ENCODE measurements around the gene RIN3. TPM values are rescaled to one million over a fixed set of nuclear protein-coding genes. Genes with fewer than 3 reads are reported as not detected.

Gene RIN3
- total RNA-seq, 3 donors from 2014 or later (not counting 1 experiment from before 2014, with no cell fraction given), result 248 to 289 (median 282) TPM

GRCh38 chr14:92659765-92660561 lies 146.4 kb downstream of the RIN3 start:
- H3K9me3 ChIP-seq (ENCODE audit: control insufficient read depth, insufficient read depth, low read length), result no peaks in the 10 kb centered on the region
- no peak overlapping the region for H3K4me3 ChIP-seq (ENCODE audit: low read length)
- TF ChIP-seq CTCF (IDR thresholded peaks at IDR 0.05), result no peak
- Mint-ChIP-seq H3K4me1 (peaks cover 87 to 94% of the 10 kb centered on the region in 2 donors), H3K27ac (peak overlapping the region; percentile 96 to 99), H3K4me3 (peak overlapping the region; percentile 9), H3K27me3 (ENCODE audit: low read depth in 2 of 2) (no peaks in the 10 kb centered on the region), H3K9me3 (no peaks in the 10 kb centered on the region), H3K36me3 (peaks cover 6% of the 10 kb centered on the region)
- H3K27me3 ChIP-seq (ENCODE audit: control insufficient read depth, insufficient read depth, low read length), result no peaks in the 10 kb centered on the region
- intact Hi-C loops (cut with micrococcal nuclease), result no loop called here
- WGBS (ENCODE audit: insufficient coverage), result 60% methylated on average over 11 of the region's 11 CpGs
- H3K36me3 ChIP-seq (ENCODE audit: control insufficient read depth, insufficient read depth, low read length), result peaks cover 83% of the 10 kb centered on the region
- H3K4me1 ChIP-seq (ENCODE audit: control insufficient read depth, insufficient read depth, low read length), result peaks cover 72% of the 10 kb centered on the region
- peak overlapping the region; percentile 59 for H3K27ac ChIP-seq (ENCODE audit: low read length)
- peak in 1 of 3 donors; percentile 52 for ATAC-seq
- DNase-seq, result no peak

GRCh38 chr14:92660571-92660970 lies 147.0 kb downstream of the RIN3 start:
- Histone ChIP-seq H3K4me3 (ENCODE audit: low read length) (no peak overlapping the region), H3K4me1 (ENCODE audit: control insufficient read depth, insufficient read depth, low read length) (peaks cover 70% of the 10 kb centered on the region), H3K27me3 (ENCODE audit: control insufficient read depth, insufficient read depth, low read length) (no peaks in the 10 kb centered on the region), H3K36me3 (ENCODE audit: control insufficient read depth, insufficient read depth, low read length) (peaks cover 83% of the 10 kb centered on the region), H3K9me3 (ENCODE audit: control insufficient read depth, insufficient read depth, low read length) (no peaks in the 10 kb centered on the region), H3K27ac (ENCODE audit: low read length) (peak overlapping the region; percentile 59)
- no peak for TF ChIP-seq CTCF (IDR thresholded peaks at IDR 0.05)
- ATAC-seq (no peak), DNase-seq (no peak)
- Mint-ChIP-seq H3K36me3 (peaks cover 3% of the 10 kb centered on the region), H3K27me3 (ENCODE audit: low read depth in 2 of 2) (no peaks in the 10 kb centered on the region), H3K9me3 (no peaks in the 10 kb centered on the region), H3K4me1 (peaks cover 87 to 94% of the 10 kb centered on the region in 2 donors), H3K27ac (peak overlapping the region; percentile 96 to 99), H3K4me3 (no peak overlapping the region)
- intact Hi-C loops (cut with micrococcal nuclease), result no loop called here
- 94% methylated on average over 3 of the region's 3 CpGs for WGBS (ENCODE audit: insufficient coverage)

GRCh38 chr14:92663049-92663448 lies 149.5 kb downstream of the RIN3 start:
- H3K4me3 ChIP-seq (ENCODE audit: low read length), result no peak overlapping the region
- DNase-seq (no peak), ATAC-seq (no peak)
- intact Hi-C loops (cut with micrococcal nuclease), result no loop called here
- Mint-ChIP-seq H3K4me3 (peak overlapping the region; percentile 22), H3K4me1 (peaks cover 81 to 90% of the 10 kb centered on the region in 2 donors), H3K27ac (peak overlapping the region; percentile 96 to 99), H3K27me3 (ENCODE audit: low read depth in 2 of 2) (no peaks in the 10 kb centered on the region), H3K36me3 (no peaks in the 10 kb centered on the region), H3K9me3 (no peaks in the 10 kb centered on the region)
- WGBS (ENCODE audit: insufficient coverage), result 95% methylated on average over 7 of the region's 7 CpGs
- no peaks in the 10 kb centered on the region for H3K9me3 ChIP-seq (ENCODE audit: control insufficient read depth, insufficient read depth, low read length)
- H3K27ac ChIP-seq (ENCODE audit: low read length), result no peak overlapping the region
- H3K27me3 ChIP-seq (ENCODE audit: control insufficient read depth, insufficient read depth, low read length), result no peaks in the 10 kb centered on the region
- no peak for TF ChIP-seq CTCF (IDR thresholded peaks at IDR 0.05)
- H3K36me3 ChIP-seq (ENCODE audit: control insufficient read depth, insufficient read depth, low read length), result peaks cover 81% of the 10 kb centered on the region
- H3K4me1 ChIP-seq (ENCODE audit: control insufficient read depth, insufficient read depth, low read length), result peaks cover 62% of the 10 kb centered on the region
